ENCODE results near the gene AGER. TPM values are rescaled to one million over a fixed set of nuclear protein-coding genes. Genes with fewer than 3 reads are reported as not detected.

AGER gene
- total RNA-seq, 4 donors from 2014 or later: 0.59 to 12.4 (median 2.5) TPM; not detected in 1

GRCh38 chr6:32183483-32184083 lies 470 bp downstream of the AGER start:
- intact Hi-C loops (cut with DNase I; ENCODE audit: low total_unique reads): no loop called here
- no peak for DNase-seq
- TF ChIP-seq CTCF (IDR thresholded peaks at IDR 0.05) (no peak), POLR2A (IDR thresholded peaks at IDR 0.05) (no peak)
- Histone ChIP-seq H3K27ac (peak overlapping the region; percentile 83 to 100), H3K9me3 (no peaks in the 10 kb centered on the region), H3K4me1 (peaks cover 9 to 14% of the 10 kb centered on the region in 2 donors), H3K4me3 (no peak overlapping the region), H3K36me3 (no peaks in the 10 kb centered on the region), H3K27me3 (no peaks in the 10 kb centered on the region)

- DNase-seq: no peak
- H3K27ac ChIP-seq: peak overlapping the region; percentile 83 to 100
- no peak overlapping the region for H3K4me3 ChIP-seq
- H3K27me3 ChIP-seq: no peaks in the 10 kb centered on the region
- H3K9me3 ChIP-seq: no peaks in the 10 kb centered on the region
- intact Hi-C loops (cut with DNase I; ENCODE audit: low total_unique reads): no loop called here
- TF ChIP-seq CTCF (IDR thresholded peaks at IDR 0.05) (no peak), POLR2A (IDR thresholded peaks at IDR 0.05) (no peak)
- peaks cover 9 to 14% of the 10 kb centered on the region in 2 donors for H3K4me1 ChIP-seq
- no peaks in the 10 kb centered on the region for H3K36me3 ChIP-seq
These were observed 1.0 kb downstream of the AGER start for GRCh38 chr6:32183030-32183429.

- no peak for DNase-seq
- intact Hi-C loops (cut with DNase I; ENCODE audit: low total_unique reads): no loop called here
These were observed 1.5 kb downstream of the AGER start for GRCh38 chr6:32182555-32182981.

GRCh38 chr6:32181915-32182529 lies 2.0 kb downstream of the AGER start:
- Histone ChIP-seq H3K4me1 (peaks cover 9 to 14% of the 10 kb centered on the region in 2 donors), H3K4me3 (no peak overlapping the region), H3K27me3 (no peaks in the 10 kb centered on the region), H3K36me3 (no peaks in the 10 kb centered on the region), H3K9me3 (no peaks in the 10 kb centered on the region), H3K27ac (peak overlapping the region; percentile 3 to 100)
- no peak for DNase-seq
- intact Hi-C loops (cut with DNase I; ENCODE audit: low total_unique reads): no loop called here
- TF ChIP-seq POLR2A (IDR thresholded peaks at IDR 0.05) (no peak), CTCF (IDR thresholded peaks at IDR 0.05) (no peak)

More at GRCh38 chr6:32182555-32182981, 1.5 kb downstream of the AGER start:
- Histone ChIP-seq H3K27ac (peak overlapping the region; percentile 3 to 100), H3K27me3 (no peaks in the 10 kb centered on the region), H3K4me1 (peaks cover 9 to 14% of the 10 kb centered on the region in 2 donors), H3K4me3 (no peak overlapping the region), H3K9me3 (no peaks in the 10 kb centered on the region), H3K36me3 (no peaks in the 10 kb centered on the region)
- no peak for TF ChIP-seq POLR2A (IDR thresholded peaks at IDR 0.05)
- TF ChIP-seq CTCF (IDR thresholded peaks at IDR 0.05): no peak

GRCh38 chr6:32181148-32181702 lies 2.8 kb downstream of the AGER start:
- Histone ChIP-seq H3K4me1 (peaks cover 9 to 14% of the 10 kb centered on the region in 2 donors), H3K27ac (peak overlapping the region in 1 of 2 donors; percentile 100)

More at GRCh38 chr6:32181148-32181702, 2.8 kb downstream of the AGER start:
- Histone ChIP-seq H3K4me3 (no peak overlapping the region), H3K36me3 (no peaks in the 10 kb centered on the region), H3K9me3 (no peaks in the 10 kb centered on the region), H3K27me3 (no peaks in the 10 kb centered on the region)
- TF ChIP-seq CTCF (IDR thresholded peaks at IDR 0.05) (no peak), POLR2A (IDR thresholded peaks at IDR 0.05) (no peak)
- intact Hi-C loops (cut with DNase I; ENCODE audit: low total_unique reads): no loop called here
- no peak for DNase-seq
